Transverse colon (tissue), 4 donors: ENCODE measurements around the gene CFAP410.

Source experiments
- CTCF ChIP-seq, 5 experiments: fragments of 200-600 bp in 3 of 5; fragments of 450-650 bp in 2 of 5; sonication (generic) in 3 of 5; IDR thresholded peaks; 1 replicate in 2 of 5; 2 replicates in 3 of 5; pipeline ENCODE4 v1.5.1; 2016 to 2017; ENCODE audit warnings: antibody characterized with exemption in 5 of 5, inconsistent platforms in 3 of 5, mild to moderate bottlenecking in 2 of 5, moderate library complexity in 1 of 5
- EP300 ChIP-seq: sonication (generic); formaldehyde crosslinking; IDR thresholded peaks from one replicate; pipeline ENCODE4 v1.6.1; 2017; ENCODE audit warnings: antibody characterized with exemption, low read depth
- POLR2A ChIP-seq: fragments of 450-650 bp; IDR thresholded peaks from one replicate; pipeline ENCODE4 v1.6.1; 2016; ENCODE audit warnings: antibody characterized with exemption, mild to moderate bottlenecking, moderate library complexity
- POLR2AphosphoS5 ChIP-seq, 3 donors: sonication (generic); formaldehyde crosslinking; IDR thresholded peaks; one replicate each; pipeline ENCODE4 v1.6.1; 2016; ENCODE audit warnings: antibody characterized with exemption in 3 of 3

GRCh38 chr21:44354775-44355771, 15.9 kb upstream of the CFAP410 start:
- TF ChIP-seq POLR2AphosphoS5 (IDR thresholded peaks at IDR 0.05): no peak
- no peak for TF ChIP-seq CTCF (IDR thresholded peaks at IDR 0.05)
- no peak for TF ChIP-seq EP300
- TF ChIP-seq POLR2A: no peak
